Measurements from ENCODE around the gene KSR1. TPM values are rescaled to one million over a fixed set of nuclear protein-coding genes. Genes with fewer than 3 reads are reported as not detected.

KSR1 gene
- total RNA-seq, 4 donors from 2014 or later, result 10.4 to 17.7 (median 13.2) TPM

DNA sequence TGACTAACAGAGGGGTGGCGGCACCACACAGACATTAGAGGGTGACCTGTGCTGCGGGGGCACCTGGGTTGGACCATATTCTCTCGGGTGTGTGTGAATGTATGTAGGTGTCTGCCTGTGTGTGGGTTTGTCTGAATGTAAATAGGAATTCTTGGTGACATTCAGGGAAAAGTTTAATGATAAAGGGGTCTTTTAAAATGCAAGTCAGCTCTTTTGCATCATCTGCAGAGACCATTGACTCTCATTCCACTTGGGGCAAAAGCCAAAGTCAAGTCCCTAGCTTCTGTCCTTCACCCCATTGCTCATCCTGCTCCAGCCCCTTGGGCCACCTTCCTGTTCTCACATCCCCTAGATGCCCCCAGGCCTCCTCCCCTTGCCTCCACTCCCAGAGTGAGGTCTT is 23.6 kb downstream of the KSR1 start:
- no peaks in the 10 kb centered on the region for H3K27me3 ChIP-seq
- ATAC-seq (no peak), DNase-seq (no peak)
- TF ChIP-seq POLR2A (IDR thresholded peaks at IDR 0.05), result no peak
- TF ChIP-seq, protein P1, sequence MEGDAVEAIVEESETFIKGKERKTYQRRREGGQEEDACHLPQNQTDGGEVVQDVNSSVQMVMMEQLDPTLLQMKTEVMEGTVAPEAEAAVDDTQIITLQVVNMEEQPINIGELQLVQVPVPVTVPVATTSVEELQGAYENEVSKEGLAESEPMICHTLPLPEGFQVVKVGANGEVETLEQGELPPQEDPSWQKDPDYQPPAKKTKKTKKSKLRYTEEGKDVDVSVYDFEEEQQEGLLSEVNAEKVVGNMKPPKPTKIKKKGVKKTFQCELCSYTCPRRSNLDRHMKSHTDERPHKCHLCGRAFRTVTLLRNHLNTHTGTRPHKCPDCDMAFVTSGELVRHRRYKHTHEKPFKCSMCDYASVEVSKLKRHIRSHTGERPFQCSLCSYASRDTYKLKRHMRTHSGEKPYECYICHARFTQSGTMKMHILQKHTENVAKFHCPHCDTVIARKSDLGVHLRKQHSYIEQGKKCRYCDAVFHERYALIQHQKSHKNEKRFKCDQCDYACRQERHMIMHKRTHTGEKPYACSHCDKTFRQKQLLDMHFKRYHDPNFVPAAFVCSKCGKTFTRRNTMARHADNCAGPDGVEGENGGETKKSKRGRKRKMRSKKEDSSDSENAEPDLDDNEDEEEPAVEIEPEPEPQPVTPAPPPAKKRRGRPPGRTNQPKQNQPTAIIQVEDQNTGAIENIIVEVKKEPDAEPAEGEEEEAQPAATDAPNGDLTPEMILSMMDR (IDR thresholded peaks at IDR 0.05 in 4 of 5, conservative IDR thresholded peaks at IDR 0.05 in 1 of 5), result no peak
- no peaks in the 10 kb centered on the region for H3K36me3 ChIP-seq
- no peaks in the 10 kb centered on the region for H3K9me3 ChIP-seq
- intact Hi-C loops (cut with DNase I; ENCODE audit: low total_unique reads), result no loop called here
- no peak overlapping the region for H3K4me3 ChIP-seq
- no peaks in the 10 kb centered on the region for H3K4me1 ChIP-seq
- in situ Hi-C loops (cut with MboI; ENCODE audit: low sequenced_read_pairs in 4 of 4), result loop anchor here in 1 of 4 donors (25.0 kb wide), 2 partner anchors 107 to 243 kb away; no protein-coding TSS in a partner anchor
- H3K27ac ChIP-seq, result no peak overlapping the region

DNA sequence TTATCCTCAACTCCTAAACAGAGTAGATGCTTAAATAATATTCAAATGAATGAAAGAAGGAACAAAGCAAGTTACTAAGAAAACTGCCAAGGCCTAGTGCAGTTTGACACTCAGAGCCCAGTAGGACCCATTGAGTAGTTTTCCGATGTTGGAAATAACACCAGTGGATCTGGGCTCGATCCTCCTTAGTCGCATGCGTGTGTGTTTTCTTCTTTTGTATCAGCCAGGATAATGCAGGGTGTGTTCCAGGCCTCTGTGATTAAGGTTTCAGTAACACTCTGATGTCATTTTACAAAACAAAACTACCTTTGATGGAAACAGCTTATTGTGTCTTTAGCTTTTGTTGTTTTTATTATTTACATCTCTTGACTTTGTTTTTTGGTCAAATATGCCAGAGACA is 24.5 kb downstream of the KSR1 start:
- DNase-seq, result no peak
- in situ Hi-C loops (cut with MboI; ENCODE audit: low sequenced_read_pairs in 4 of 4), result loop anchor here in 1 of 4 donors (25.0 kb wide), 2 partner anchors 107 to 243 kb away; no protein-coding TSS in a partner anchor
- intact Hi-C loops (cut with DNase I; ENCODE audit: low total_unique reads), result no loop called here
- no peaks in the 10 kb centered on the region for H3K9me3 ChIP-seq
- no peak overlapping the region for H3K27ac ChIP-seq
- ATAC-seq, result no peak
- TF ChIP-seq, protein P1 (IDR thresholded peaks at IDR 0.05 in 4 of 5, conservative IDR thresholded peaks at IDR 0.05 in 1 of 5), result no peak
- TF ChIP-seq POLR2A (IDR thresholded peaks at IDR 0.05), result no peak
- no peaks in the 10 kb centered on the region for H3K4me1 ChIP-seq
- H3K4me3 ChIP-seq, result no peak overlapping the region
- no peaks in the 10 kb centered on the region for H3K36me3 ChIP-seq
- no peaks in the 10 kb centered on the region for H3K27me3 ChIP-seq

DNA sequence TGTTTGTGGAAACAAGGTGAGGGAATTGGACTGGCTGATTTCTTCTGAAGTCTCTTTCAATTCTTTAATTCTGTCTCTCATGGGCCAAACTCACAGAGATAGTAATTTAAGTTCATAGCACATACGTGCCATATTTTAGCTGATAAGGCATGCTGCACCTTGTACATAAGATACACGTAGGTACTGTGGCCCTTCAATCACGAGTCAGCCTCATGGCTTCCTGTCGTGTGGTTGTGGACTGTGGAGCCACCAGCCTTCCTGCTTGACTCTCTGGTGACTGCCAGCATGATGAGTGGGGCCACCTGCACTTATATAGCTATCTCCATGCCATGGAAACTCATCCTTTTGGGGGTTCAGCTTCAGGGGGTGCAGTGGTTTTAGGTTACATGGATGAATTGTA is 25.1 kb downstream of the KSR1 start:
- no peaks in the 10 kb centered on the region for H3K36me3 ChIP-seq
- TF ChIP-seq POLR2A (IDR thresholded peaks at IDR 0.05), result no peak
- TF ChIP-seq, protein P1 (IDR thresholded peaks at IDR 0.05 in 4 of 5, conservative IDR thresholded peaks at IDR 0.05 in 1 of 5), result no peak
- ATAC-seq (no peak), DNase-seq (no peak)
- intact Hi-C loops (cut with DNase I; ENCODE audit: low total_unique reads), result no loop called here
- no peaks in the 10 kb centered on the region for H3K4me1 ChIP-seq
- H3K27ac ChIP-seq, result no peak overlapping the region
- no peaks in the 10 kb centered on the region for H3K9me3 ChIP-seq
- no peaks in the 10 kb centered on the region for H3K27me3 ChIP-seq
- no peak overlapping the region for H3K4me3 ChIP-seq
- in situ Hi-C loops (cut with MboI; ENCODE audit: low sequenced_read_pairs in 4 of 4), result loop anchor here in 1 of 4 donors (25.0 kb wide), 2 partner anchors 106 to 244 kb away; no protein-coding TSS in a partner anchor

DNA sequence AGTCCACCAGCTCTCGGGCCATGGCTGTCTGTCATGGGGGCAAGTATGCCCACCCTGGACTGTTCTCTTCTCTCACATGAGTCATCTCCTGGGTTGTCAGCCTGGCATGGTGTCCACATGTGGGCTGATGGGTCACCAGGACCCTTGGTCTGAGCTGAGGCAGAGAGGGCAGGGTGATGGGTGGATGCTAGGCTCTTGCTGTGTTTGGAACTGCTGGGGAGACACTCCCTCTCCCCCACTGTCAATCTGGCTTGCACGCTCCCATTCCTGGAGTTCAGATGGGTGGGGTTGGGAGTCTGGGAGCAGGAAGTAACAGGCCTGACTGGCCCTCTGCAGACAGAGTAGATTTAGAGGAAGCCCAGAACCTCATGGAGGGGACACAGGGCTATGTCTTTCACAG is 28.9 kb downstream of the KSR1 start:
- no peak for TF ChIP-seq POLR2A (IDR thresholded peaks at IDR 0.05)
- TF ChIP-seq, protein P1 (IDR thresholded peaks at IDR 0.05 in 4 of 5, conservative IDR thresholded peaks at IDR 0.05 in 1 of 5), result no peak
- in situ Hi-C loops (cut with MboI; ENCODE audit: low sequenced_read_pairs in 4 of 4), result loop anchor here in 1 of 4 donors (25.0 kb wide), 2 partner anchors 102 to 248 kb away; no protein-coding TSS in a partner anchor

More for the DNA sequence above, 28.9 kb downstream of the KSR1 start:
- H3K27ac ChIP-seq, result no peak overlapping the region
- intact Hi-C loops (cut with DNase I; ENCODE audit: low total_unique reads), result no loop called here
- no peaks in the 10 kb centered on the region for H3K27me3 ChIP-seq
- ATAC-seq (no peak), DNase-seq (no peak)
- H3K36me3 ChIP-seq, result no peaks in the 10 kb centered on the region
- H3K4me1 ChIP-seq, result peaks cover 10 to 20% of the 10 kb centered on the region in 2 donors
- H3K4me3 ChIP-seq, result no peak overlapping the region
- no peaks in the 10 kb centered on the region for H3K9me3 ChIP-seq

Data from gastrocnemius medialis (tissue), 4 donors.